Measurements from ENCODE around the gene RERE.

DNA sequence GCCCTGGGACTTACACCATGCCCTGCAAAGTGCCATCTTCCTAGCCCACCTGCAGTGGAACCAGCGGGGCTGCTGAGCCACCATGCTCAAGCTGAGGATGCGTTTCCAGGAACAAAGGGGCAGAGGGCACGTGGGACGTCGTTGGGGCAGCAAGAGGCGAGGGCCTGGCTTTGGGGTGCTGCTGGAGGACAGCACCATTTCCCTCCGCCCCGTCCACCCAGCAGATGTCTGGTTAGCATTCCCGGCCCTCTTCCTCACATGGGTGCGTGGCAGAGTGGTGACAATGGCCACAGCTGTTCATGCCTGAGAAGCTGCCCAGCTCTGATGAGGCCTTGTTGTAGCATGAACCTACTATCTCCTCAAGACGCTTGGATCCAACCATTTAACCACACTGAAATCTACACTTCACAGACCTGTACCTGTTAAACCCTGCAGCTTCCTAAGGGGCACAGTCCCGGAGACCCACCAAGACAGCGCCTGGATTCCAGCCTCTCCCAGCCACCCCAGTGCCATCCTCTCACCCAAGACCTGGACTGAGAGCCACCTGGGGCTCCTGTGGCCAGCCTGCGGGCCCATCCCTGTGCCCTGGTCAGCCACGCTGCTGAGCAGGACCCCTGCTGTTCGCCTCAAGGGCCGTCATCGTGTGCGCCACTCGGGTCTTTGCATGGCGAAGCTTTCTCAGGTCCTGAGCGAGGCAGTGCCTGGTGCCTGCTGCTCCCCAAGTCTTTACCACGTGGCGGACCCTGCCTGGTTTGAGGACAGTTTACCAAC is 466.3 kb downstream of the RERE start:
- TF ChIP-seq, protein P1, sequence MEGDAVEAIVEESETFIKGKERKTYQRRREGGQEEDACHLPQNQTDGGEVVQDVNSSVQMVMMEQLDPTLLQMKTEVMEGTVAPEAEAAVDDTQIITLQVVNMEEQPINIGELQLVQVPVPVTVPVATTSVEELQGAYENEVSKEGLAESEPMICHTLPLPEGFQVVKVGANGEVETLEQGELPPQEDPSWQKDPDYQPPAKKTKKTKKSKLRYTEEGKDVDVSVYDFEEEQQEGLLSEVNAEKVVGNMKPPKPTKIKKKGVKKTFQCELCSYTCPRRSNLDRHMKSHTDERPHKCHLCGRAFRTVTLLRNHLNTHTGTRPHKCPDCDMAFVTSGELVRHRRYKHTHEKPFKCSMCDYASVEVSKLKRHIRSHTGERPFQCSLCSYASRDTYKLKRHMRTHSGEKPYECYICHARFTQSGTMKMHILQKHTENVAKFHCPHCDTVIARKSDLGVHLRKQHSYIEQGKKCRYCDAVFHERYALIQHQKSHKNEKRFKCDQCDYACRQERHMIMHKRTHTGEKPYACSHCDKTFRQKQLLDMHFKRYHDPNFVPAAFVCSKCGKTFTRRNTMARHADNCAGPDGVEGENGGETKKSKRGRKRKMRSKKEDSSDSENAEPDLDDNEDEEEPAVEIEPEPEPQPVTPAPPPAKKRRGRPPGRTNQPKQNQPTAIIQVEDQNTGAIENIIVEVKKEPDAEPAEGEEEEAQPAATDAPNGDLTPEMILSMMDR (IDR thresholded peaks at IDR 0.05) = peak in 1 of 3 experiments; percentile 4
- TF ChIP-seq POLR2A (IDR thresholded peaks at IDR 0.05) = no peak
- TF ChIP-seq POLR2AphosphoS5 (IDR thresholded peaks at IDR 0.05; ENCODE audit: insufficient read depth in 1 of 2, low read depth in 1 of 2) = peak in 1 of 2 donors; percentile 27
